Stomach (tissue), 4 donors: ENCODE measurements around the gene RTKN.

Experiments
- POLR2A ChIP-seq, 4 donors: fragments of 450-650 bp; IDR thresholded peaks; one replicate each; pipeline ENCODE4 v1.6.1; 2016; ENCODE audit warnings: antibody characterized with exemption in 4 of 4, control low read depth in 2 of 4, mild to moderate bottlenecking in 1 of 4, moderate library complexity in 1 of 4
- TF ChIP-seq, protein P1 (sequence below), 7 experiments: fragments of 450-650 bp in 4 of 7; fragments of 200-600 bp in 3 of 7; sonication (generic) in 3 of 7; IDR thresholded peaks; one replicate each; pipeline ENCODE4 v1.5.1; 2016 to 2019; ENCODE audit warnings: antibody characterized with exemption in 7 of 7, control low read depth in 2 of 7, mild to moderate bottlenecking in 1 of 7

DNA sequence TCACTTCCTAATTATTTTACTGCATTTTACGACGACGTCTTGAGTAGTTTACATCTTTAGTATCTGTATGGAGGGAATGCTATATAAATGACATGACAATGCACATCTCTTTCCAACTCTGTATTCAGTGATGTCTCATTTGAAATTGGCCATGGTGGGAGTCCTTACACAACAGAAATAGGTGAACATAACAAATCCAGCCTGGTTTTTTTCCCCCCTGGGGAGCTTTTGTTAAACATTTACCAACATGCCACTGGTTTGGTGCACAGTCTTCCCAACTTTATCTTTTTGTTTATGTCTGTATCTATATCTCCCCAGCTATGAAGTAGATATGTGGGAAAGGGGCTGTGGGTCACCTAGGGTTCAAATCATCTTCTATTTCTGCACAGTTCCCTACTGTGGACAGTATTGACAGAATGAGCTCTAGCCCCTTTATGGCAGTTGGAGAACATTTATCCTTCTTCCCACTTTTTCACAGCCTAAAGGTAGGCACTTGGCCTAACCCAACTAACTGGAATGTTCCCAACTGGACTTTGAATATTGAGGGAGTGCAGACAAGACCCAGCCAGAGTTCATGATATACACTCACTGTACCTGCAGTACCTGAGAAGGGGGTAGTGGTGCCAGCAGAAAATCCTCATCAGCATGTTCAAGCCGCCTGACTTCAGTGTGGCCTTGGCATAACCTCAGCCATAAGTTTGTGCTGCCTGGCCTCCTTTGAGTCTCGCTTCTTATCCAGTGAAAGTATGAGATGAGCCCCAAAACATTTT, 5.7 kb upstream of the RTKN start:
- TF ChIP-seq, protein P1, sequence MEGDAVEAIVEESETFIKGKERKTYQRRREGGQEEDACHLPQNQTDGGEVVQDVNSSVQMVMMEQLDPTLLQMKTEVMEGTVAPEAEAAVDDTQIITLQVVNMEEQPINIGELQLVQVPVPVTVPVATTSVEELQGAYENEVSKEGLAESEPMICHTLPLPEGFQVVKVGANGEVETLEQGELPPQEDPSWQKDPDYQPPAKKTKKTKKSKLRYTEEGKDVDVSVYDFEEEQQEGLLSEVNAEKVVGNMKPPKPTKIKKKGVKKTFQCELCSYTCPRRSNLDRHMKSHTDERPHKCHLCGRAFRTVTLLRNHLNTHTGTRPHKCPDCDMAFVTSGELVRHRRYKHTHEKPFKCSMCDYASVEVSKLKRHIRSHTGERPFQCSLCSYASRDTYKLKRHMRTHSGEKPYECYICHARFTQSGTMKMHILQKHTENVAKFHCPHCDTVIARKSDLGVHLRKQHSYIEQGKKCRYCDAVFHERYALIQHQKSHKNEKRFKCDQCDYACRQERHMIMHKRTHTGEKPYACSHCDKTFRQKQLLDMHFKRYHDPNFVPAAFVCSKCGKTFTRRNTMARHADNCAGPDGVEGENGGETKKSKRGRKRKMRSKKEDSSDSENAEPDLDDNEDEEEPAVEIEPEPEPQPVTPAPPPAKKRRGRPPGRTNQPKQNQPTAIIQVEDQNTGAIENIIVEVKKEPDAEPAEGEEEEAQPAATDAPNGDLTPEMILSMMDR (IDR thresholded peaks at IDR 0.05) = no peak
- no peak for TF ChIP-seq POLR2A (IDR thresholded peaks at IDR 0.05)
